SU-DHL-6 (cell line): ENCODE measurements around the gene CYTH1.

ENCODE experiments used
- H2AFZ ChIP-seq: fragments of 200-600 bp; sonication (generic); 2 replicates; pipeline ENCODE4 v1.6.1; 2014; ENCODE audit warnings: low read depth, mild to moderate bottlenecking, moderate library complexity, mixed read lengths, antibody characterized with exemption, low read length; ENCODE audit not compliant: severe bottlenecking
- H3F3A ChIP-seq: fragments of 200-600 bp; shearing (Covaris generic); 2 replicates; pipeline ENCODE4 v1.6.0; 2016; ENCODE audit warnings: antibody characterized with exemption, mild to moderate bottlenecking; ENCODE audit not compliant: insufficient read depth
- H3K27ac ChIP-seq: fragments of 200-600 bp; sonication (generic); 2 replicates; pipeline ENCODE4 v1.5.1; 2016; ENCODE audit warnings: low read depth, mild to moderate bottlenecking, low read length, moderate library complexity, mixed read lengths
- H3K27me3 ChIP-seq: fragments of 200-600 bp; sonication (generic), shearing (Covaris generic); 2 replicates; pipeline ENCODE4 v1.6.0; 2014; ENCODE audit warnings: mild to moderate bottlenecking, low read length
- H3K36me3 ChIP-seq: fragments of 200-600 bp; sonication (generic); 2 replicates; pipeline ENCODE4 v1.6.1; 2014; ENCODE audit warnings: mild to moderate bottlenecking, low read length, mixed read lengths
- H3K4me2 ChIP-seq: fragments of 300-600, 200-600 bp; shearing (Covaris generic), sonication (generic); 2 replicates; pipeline ENCODE4 v1.6.0; 2014; ENCODE audit warnings: low read length, low read depth, mild to moderate bottlenecking; ENCODE audit not compliant: poor library complexity, severe bottlenecking
- H3K4me3 ChIP-seq: fragments of 200-600 bp; sonication (generic); 2 replicates; pipeline ENCODE4 v1.5.1; 2014; ENCODE audit warnings: antibody characterized with exemption, low read length, mild to moderate bottlenecking, mixed read lengths; ENCODE audit not compliant: insufficient read depth, poor library complexity, severe bottlenecking
- H3K79me2 ChIP-seq: fragments of 200-600 bp; sonication (generic); 2 replicates; pipeline ENCODE4 v1.6.1; 2014; ENCODE audit warnings: mild to moderate bottlenecking, low read length, moderate library complexity; ENCODE audit not compliant: insufficient read depth
- H3K9ac ChIP-seq: fragments of 200-600 bp; sonication (generic); 2 replicates; pipeline ENCODE4 v1.7.0; 2014; ENCODE audit warnings: mild to moderate bottlenecking, low read length
- H3K9me2 ChIP-seq: fragments of 200-600 bp; sonication (generic); replicated peaks from 2 replicates; pipeline ENCODE4 v1.6.1; 2014; ENCODE audit warnings: low read length; ENCODE audit not compliant: insufficient read depth
- H3K9me3 ChIP-seq: fragments of 200-600 bp; sonication (generic); 2 replicates; pipeline ENCODE4 v1.6.1; 2014; ENCODE audit warnings: low read length, mixed read lengths; ENCODE audit not compliant: insufficient read depth
- H4K20me1 ChIP-seq: fragments of 200-600 bp; sonication (generic); 2 replicates; pipeline ENCODE4 v1.6.1; 2014; ENCODE audit warnings: low read depth, mild to moderate bottlenecking, antibody characterized with exemption, low read length, moderate library complexity, mixed read lengths
- CTCF ChIP-seq: fragments of 200-600 bp; sonication (generic); IDR thresholded peaks from one replicate; pipeline ENCODE4 v1.5.1; 2017; ENCODE audit warnings: antibody characterized with exemption, mild to moderate bottlenecking, low read length, moderate library complexity; ENCODE audit not compliant: insufficient read depth, poor library complexity, severe bottlenecking
- EZH2phosphoT487 ChIP-seq: fragments of 200-600 bp; sonication (generic), shearing (Covaris generic); conservative IDR thresholded peaks from 2 replicates; pipeline ENCODE4 v1.6.1; 2018; ENCODE audit warnings: mild to moderate bottlenecking, antibody characterized with exemption, low read length, moderate library complexity, mixed read lengths

The CYTH1 gene

DNA sequence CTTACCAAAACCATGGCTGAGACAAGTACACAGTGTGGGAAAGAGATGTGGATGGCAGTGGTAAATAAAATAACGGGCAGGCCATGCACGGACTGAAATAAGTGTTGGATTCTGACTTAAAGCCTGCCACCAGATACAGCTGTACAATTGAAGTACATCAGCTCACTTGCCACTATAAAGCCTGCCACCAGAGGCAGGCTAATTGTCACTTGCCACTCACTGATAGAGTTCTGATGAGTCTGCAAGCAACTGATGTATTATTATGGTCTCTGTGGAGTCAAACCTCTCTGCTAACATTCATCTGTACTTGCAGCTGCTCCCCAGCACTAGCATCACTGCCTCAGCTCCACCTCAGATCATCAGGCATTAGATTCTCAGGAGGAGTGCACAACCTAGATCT, 93.0 kb downstream of the CYTH1 start:
- Histone ChIP-seq H3K4me3 (no peak overlapping the region), H3K36me3 (peaks cover 39% of the 10 kb centered on the region)
- TF ChIP-seq CTCF = no peak
- TF ChIP-seq EZH2phosphoT487 = no peak

GRCh38 chr17:78687944-78688343, 94.1 kb downstream of the CYTH1 start:
- no peak overlapping the region for H3K9ac ChIP-seq
- no peaks in the 10 kb centered on the region; the same call in 1 of the 2 replicates for H3K79me2 ChIP-seq
- H2AFZ ChIP-seq = no peak overlapping the region
- TF ChIP-seq CTCF (no peak), EZH2phosphoT487 (no peak)
- no peaks in the 10 kb centered on the region for H3K9me3 ChIP-seq
- peaks cover 37% of the 10 kb centered on the region for H3K36me3 ChIP-seq
- H3K4me2 ChIP-seq = no peak overlapping the region
- no peaks in the 10 kb centered on the region for H3K27me3 ChIP-seq
- H4K20me1 ChIP-seq = no peaks in the 10 kb centered on the region
- H3K9me2 ChIP-seq = no peaks in the 10 kb centered on the region
- H3K4me3 ChIP-seq = no peak overlapping the region
- H3K27ac ChIP-seq = no peak overlapping the region
- H3F3A ChIP-seq = no peaks in the 10 kb centered on the region

More for the DNA sequence above, 93.0 kb downstream of the CYTH1 start:
- no peaks in the 10 kb centered on the region for H4K20me1 ChIP-seq
- H3K27me3 ChIP-seq = no peaks in the 10 kb centered on the region
- no peak overlapping the region for H3K27ac ChIP-seq
- H3K79me2 ChIP-seq = no peaks in the 10 kb centered on the region; the same call in 1 of the 2 replicates
- H3K9ac ChIP-seq = no peak overlapping the region
- H3F3A ChIP-seq = no peaks in the 10 kb centered on the region
- no peak overlapping the region for H3K4me2 ChIP-seq
- no peak overlapping the region for H2AFZ ChIP-seq
- no peaks in the 10 kb centered on the region for H3K9me3 ChIP-seq
- no peaks in the 10 kb centered on the region for H3K9me2 ChIP-seq

DNA sequence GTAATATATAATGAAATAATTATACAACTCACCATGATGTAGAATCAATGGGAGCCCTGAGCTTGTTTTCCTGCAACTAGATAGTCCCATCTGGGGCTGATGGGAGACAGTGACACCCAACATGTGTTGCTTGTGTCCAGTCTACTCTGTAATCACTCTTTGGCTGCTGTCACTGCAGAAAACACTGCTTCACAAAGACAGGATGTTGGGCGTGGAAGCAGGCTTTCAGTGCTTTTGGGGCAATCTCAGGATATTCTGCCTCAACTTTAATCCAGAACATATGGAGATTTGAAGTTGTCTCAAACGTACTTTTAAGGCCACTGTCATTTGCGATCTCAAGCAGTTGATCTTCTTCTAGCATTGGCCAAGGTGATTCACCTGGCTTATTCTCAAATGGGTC, 94.9 kb downstream of the CYTH1 start:
- H3F3A ChIP-seq = no peaks in the 10 kb centered on the region
- no peaks in the 10 kb centered on the region for H3K9me3 ChIP-seq
- no peak overlapping the region for H2AFZ ChIP-seq
- H3K27ac ChIP-seq = no peak overlapping the region
- TF ChIP-seq CTCF = no peak
- TF ChIP-seq EZH2phosphoT487 = no peak
- H3K79me2 ChIP-seq = no peaks in the 10 kb centered on the region; the same call in 1 of the 2 replicates
- H3K9me2 ChIP-seq = no peaks in the 10 kb centered on the region
- no peak overlapping the region for H3K9ac ChIP-seq
- H3K4me3 ChIP-seq = no peak overlapping the region
- H3K27me3 ChIP-seq = no peaks in the 10 kb centered on the region
- no peaks in the 10 kb centered on the region for H4K20me1 ChIP-seq
- H3K36me3 ChIP-seq = peaks cover 32% of the 10 kb centered on the region; the same call in 1 of the 2 replicates
- no peak overlapping the region for H3K4me2 ChIP-seq
